ENCODE measurements around the gene REEP1.
A peak's percentile ranks its signal among the peaks of the same experiment; 100 is the strongest.

The REEP1 gene, protein sequence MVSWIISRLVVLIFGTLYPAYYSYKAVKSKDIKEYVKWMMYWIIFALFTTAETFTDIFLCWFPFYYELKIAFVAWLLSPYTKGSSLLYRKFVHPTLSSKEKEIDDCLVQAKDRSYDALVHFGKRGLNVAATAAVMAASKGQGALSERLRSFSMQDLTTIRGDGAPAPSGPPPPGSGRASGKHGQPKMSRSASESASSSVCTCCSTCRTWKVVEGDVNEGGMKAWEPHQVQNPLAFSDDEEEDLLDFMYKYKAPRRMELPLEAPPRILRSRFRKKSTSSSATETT

DNA sequence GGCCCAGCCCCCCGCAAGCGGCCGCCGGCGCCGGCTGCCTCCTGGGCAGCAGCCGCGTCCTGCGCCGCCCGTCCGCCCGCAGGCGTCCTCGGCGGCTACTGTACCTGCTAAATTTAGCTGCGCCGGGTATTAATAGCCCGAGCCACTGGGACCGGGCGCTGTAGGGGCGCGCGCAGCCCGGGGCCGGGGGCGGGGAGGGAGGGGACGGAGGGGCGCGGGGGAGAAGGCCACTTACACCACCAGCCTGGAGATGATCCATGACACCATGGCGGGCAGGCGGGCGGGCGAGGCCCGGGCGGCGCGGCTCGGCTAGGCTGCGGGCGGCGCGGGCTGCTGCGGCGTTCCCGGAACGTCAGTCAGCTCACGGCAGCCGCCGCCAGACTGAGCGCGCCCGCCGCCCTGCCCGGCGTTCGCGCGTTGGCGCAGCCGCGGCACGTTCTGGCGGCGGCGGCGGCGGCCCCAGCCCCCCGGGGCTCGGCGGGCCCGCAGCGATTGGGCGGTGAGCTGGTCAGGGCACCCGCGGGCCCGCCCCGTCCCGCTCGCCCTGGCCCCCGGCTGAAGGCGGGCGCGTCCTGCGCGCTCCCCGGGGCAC lies at the start of gene REEP1:
Gene REEP1, minus strand, starts transcription at position 383 of the 592 bp plus-strand sequence. Its CDS starts 116 bp downstream, at position 267.
- H3K9me3 Mint-ChIP-seq = peaks cover 10% of the 10 kb centered on the region
- H3K36me3 Mint-ChIP-seq (ENCODE audit: low read depth) = peaks cover 9% of the 10 kb centered on the region
- peaks cover 60% of the 10 kb centered on the region for H3K27me3 Mint-ChIP-seq
- H3K4me3 Mint-ChIP-seq = peak within 1 kb of the TSS; percentile 76
- H3K27ac Mint-ChIP-seq = no peak within 1 kb of the TSS
- H3K4me1 Mint-ChIP-seq (ENCODE audit: low read depth) = peaks cover 15% of the 10 kb centered on the region

DNA sequence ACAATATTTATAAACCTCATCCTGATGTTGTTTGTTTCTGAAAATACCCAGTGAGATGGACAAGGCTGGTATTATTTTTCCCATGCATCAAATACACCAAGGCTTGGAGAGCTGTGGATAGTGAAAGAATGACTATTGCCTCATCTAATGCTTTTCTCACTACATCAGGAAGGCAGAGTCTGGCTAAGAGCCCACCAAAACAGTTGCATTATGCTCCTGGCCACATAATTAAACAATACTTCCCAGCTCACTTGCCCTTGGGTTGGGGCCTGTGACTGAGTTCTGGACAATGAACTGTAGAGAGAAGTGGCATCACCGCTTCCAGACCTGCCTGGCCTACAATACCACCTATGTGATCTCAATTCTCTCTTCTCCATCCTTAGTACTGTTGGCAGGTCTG lies 46.4 kb upstream of the REEP1 start:
- Mint-ChIP-seq H3K4me3 (no peak overlapping the region), H3K27me3 (no peaks in the 10 kb centered on the region), H3K36me3 (ENCODE audit: low read depth) (no peaks in the 10 kb centered on the region), H3K27ac (no peak overlapping the region), H3K4me1 (ENCODE audit: low read depth) (no peaks in the 10 kb centered on the region), H3K9me3 (no peaks in the 10 kb centered on the region)

DNA sequence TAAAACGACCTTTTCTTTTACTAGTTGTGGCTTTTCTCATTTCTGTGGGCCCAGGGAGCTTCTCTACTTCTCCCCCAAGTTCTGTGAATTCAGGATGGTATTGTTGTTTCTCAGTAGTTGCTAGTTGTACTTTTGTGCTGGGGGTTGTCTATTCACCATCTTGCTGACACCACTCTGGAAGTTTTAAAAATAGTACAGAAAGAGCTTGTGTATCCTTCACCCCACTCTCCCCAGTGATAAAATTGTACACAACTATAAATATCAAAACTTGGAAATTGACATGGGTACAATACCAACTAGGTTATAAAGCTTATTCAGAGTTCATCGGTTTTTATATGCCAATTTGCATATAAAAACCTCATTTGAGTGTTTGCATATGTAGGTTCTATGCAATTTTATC lies 45.3 kb upstream of the REEP1 start:
- Mint-ChIP-seq H3K27ac (no peak overlapping the region), H3K9me3 (no peaks in the 10 kb centered on the region), H3K27me3 (no peaks in the 10 kb centered on the region), H3K4me1 (ENCODE audit: low read depth) (no peaks in the 10 kb centered on the region), H3K36me3 (ENCODE audit: low read depth) (no peaks in the 10 kb centered on the region), H3K4me3 (no peak overlapping the region)

DNA sequence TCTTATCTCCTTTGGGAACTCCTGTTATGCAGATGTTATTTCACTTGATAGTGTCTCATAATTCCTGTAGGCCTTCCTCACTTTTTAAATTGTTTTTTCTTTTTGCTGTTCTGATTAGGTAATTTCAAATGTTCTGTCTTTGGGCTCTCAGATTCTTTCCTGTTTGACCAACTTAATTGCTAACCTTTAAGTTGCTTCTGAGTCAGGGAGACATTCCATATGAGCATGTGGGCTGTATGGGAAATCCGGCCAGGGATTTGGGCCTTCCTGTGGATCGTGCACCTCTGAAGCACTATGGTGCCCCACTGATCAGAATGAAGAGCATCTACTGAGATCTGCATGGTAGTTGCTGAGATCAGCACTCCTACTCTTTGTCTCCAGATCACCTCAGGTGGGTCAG lies 44.7 kb upstream of the REEP1 start:
- Mint-ChIP-seq H3K4me1 (ENCODE audit: low read depth) (no peaks in the 10 kb centered on the region), H3K36me3 (ENCODE audit: low read depth) (no peaks in the 10 kb centered on the region), H3K4me3 (no peak overlapping the region), H3K27ac (no peak overlapping the region), H3K27me3 (no peaks in the 10 kb centered on the region), H3K9me3 (no peaks in the 10 kb centered on the region)

DNA sequence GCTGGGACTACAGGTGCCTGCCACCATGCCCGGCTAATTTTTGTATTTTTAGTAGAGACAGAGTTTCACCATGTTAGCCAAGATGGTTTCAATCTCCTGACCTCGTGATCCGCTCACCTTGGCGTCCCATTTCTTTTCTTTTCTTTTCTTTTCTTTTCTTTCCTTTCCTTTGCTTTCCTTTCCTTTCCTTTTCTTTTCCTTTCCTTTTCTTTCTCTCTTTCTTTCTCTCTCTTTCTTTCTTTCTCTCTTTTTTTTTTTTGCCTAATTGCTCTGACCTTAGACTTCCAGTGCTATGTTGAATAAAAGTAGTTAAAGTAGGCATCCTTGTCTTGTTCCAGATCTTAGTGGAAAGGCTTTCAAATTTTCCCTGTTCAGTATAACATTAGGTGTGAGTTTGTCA lies 41.0 kb upstream of the REEP1 start:
- no peak overlapping the region for H3K4me3 Mint-ChIP-seq
- H3K27ac Mint-ChIP-seq = no peak overlapping the region
- no peaks in the 10 kb centered on the region for H3K36me3 Mint-ChIP-seq (ENCODE audit: low read depth)
- H3K27me3 Mint-ChIP-seq = no peaks in the 10 kb centered on the region
- H3K4me1 Mint-ChIP-seq (ENCODE audit: low read depth) = no peaks in the 10 kb centered on the region
- no peaks in the 10 kb centered on the region for H3K9me3 Mint-ChIP-seq

DNA sequence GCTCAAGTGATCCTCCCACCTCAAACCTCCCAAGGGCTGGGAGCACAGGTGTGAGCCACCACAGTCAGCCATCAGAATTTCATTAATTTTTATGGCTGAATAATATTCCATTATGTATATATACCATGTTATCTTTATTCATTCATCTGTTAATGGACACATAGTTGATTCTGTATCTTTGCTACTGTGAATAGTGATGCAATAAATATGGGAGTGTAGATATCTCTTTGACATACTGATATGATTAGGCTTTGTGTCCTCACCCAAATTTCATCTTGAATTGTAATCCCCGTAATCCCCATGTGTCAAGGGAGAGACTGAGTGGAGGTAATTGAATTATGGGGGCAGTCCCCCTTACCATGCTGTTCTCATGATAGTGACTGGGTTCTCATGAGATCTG lies 38.2 kb upstream of the REEP1 start:
- Mint-ChIP-seq H3K9me3 (no peaks in the 10 kb centered on the region), H3K4me3 (no peak overlapping the region), H3K4me1 (ENCODE audit: low read depth) (peaks cover 16% of the 10 kb centered on the region), H3K27ac (no peak overlapping the region), H3K27me3 (no peaks in the 10 kb centered on the region), H3K36me3 (ENCODE audit: low read depth) (no peaks in the 10 kb centered on the region)

DNA sequence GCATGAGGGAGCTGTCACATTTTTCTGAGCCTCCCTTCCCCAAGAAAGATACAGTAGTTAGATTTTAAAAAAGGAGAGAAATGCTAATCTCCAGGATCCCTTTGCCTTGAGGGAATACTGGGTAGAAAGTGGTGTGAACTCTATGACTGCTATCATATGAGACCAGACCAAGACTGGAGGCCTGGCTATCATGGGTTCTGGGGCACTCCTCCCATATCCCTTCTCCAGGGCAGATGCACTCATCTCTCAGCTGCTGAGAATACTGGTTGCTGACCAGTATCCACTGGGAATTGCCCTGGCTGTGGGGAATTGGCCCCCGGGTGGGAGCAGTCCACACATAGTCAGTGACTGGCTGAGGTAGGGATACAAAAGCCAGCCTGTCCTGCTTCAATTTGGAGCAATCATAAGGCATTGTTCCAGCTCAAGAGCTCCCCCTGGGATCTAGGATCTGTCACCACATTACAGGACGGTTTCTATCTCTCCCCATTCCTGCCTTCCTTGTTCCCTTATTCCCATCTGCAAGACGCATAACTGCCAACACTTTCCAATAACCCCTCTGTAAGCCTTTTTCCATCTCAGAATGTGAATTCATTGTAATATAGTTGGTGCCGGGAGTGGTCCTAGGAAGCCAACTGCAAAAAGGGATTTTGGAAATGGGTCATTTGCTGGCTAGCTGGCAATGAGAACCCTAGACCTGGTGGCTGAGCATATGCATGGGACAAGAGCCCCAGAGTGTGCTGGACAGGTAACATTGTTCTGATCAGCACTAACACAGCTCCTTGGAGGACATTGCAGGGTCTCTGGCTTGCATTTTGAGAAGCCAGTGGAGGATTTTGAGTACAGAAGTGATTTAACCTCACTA lies 35.4 kb upstream of the REEP1 start:
- Mint-ChIP-seq H3K9me3 (peaks cover 7% of the 10 kb centered on the region), H3K27me3 (no peaks in the 10 kb centered on the region), H3K36me3 (ENCODE audit: low read depth) (no peaks in the 10 kb centered on the region), H3K4me3 (no peak overlapping the region), H3K4me1 (ENCODE audit: low read depth) (peaks cover 30% of the 10 kb centered on the region), H3K27ac (no peak overlapping the region)

DNA sequence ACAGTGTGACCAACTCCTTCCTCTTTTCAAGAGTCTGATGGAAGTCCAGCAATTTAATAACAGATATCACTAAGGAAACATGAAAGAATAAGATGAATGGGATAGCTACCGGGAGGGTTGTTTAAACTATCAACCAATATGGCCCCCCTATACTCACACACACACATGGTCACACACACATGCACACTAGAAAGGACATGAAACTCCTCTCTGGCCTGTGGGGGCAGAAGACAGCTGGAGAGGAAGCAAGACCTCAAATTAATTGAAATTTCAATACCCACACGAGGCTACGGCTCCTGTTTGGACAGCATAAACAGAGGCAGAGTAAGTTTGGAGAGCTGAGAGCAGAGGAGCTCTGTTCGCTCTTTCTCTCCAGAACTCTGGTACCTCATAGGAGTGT lies 34.7 kb upstream of the REEP1 start:
- no peaks in the 10 kb centered on the region for H3K27me3 Mint-ChIP-seq
- peaks cover 32% of the 10 kb centered on the region for H3K4me1 Mint-ChIP-seq (ENCODE audit: low read depth)
- peaks cover 7% of the 10 kb centered on the region for H3K9me3 Mint-ChIP-seq
- H3K4me3 Mint-ChIP-seq = no peak overlapping the region
- H3K27ac Mint-ChIP-seq = no peak overlapping the region
- H3K36me3 Mint-ChIP-seq (ENCODE audit: low read depth) = no peaks in the 10 kb centered on the region

DNA sequence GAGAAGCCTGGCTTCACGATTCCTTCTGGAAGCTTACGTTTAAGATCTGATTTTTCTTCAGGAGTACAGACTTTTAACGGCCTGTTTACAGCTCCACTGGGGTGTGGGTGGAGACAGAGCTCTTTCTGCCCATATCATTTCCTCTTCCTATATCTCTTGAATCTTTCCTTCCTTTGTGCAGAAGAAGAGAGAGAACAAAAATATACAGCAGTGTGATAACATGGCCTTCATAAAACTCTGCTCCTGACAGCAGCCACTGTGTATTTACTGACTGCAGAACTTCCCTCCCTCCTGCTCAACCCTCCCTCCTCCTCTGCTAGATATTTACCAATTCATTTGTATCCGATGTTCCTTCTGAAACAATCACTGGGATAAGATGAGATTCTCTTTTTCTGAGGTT lies 34.1 kb upstream of the REEP1 start:
- Mint-ChIP-seq H3K27ac (peak overlapping the region; percentile 34), H3K9me3 (peaks cover 7% of the 10 kb centered on the region), H3K36me3 (ENCODE audit: low read depth) (no peaks in the 10 kb centered on the region), H3K4me1 (ENCODE audit: low read depth) (peaks cover 32% of the 10 kb centered on the region), H3K27me3 (no peaks in the 10 kb centered on the region), H3K4me3 (peak overlapping the region; percentile 28)

DNA sequence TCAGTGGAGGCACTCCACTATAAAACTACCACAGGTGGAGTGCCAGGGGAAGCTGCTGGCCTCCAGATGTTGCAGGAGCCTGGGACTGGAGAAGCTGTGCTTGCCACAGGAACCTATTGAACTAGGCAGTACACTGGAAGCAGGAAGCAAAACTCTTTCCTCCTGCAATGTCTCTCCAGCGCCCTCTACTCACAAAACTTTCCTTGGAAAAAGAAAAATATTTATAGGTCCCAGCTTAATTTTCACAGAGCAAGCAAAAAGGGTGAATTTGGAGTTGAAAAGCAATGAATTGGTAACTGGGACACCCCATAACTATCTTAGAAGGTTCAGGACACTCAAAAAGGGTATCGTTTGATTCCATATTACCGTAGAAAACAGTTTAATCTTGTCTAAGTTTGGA lies 33.2 kb upstream of the REEP1 start:
- no peaks in the 10 kb centered on the region for H3K36me3 Mint-ChIP-seq (ENCODE audit: low read depth)
- H3K4me3 Mint-ChIP-seq = no peak overlapping the region
- H3K27ac Mint-ChIP-seq = no peak overlapping the region
- H3K9me3 Mint-ChIP-seq = peaks cover 7% of the 10 kb centered on the region
- H3K4me1 Mint-ChIP-seq (ENCODE audit: low read depth) = peaks cover 32% of the 10 kb centered on the region
- no peaks in the 10 kb centered on the region for H3K27me3 Mint-ChIP-seq

DNA sequence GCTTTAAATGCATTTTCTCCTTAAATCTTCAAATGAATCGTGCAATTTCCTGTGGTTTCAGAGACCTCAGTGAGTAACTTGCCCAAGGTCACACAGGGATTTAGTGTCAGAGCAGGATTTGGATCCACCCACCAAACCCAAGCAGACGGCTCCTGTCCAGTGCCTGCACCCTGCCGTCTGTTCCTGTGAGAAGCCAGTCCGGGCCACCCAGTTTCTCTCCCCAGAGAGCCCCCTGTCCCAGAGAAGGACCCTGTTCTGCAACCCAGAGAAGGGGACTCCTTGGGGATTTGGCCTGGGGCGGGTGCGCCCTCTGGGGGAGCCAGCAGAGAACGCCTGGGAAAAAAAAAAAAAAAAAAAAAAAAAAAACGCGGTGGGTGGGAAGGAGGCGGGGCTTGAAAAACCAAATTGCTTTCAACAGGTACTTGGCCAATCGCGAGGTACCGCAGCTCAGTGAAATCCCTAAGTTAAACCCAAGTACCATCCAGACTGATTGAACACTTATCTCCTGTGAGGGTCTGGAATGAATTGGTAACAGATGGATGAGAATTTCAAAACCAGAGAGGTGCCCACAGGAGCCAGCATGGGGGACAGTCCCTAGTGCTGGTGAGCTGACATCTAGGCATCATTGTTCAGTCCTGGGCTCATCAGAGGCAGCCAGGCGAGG lies 30.9 kb upstream of the REEP1 start:
- Mint-ChIP-seq H3K27me3 (no peaks in the 10 kb centered on the region), H3K36me3 (ENCODE audit: low read depth) (no peaks in the 10 kb centered on the region), H3K4me3 (peak overlapping the region; percentile 40), H3K27ac (peak overlapping the region; percentile 27), H3K9me3 (peaks cover 7% of the 10 kb centered on the region), H3K4me1 (ENCODE audit: low read depth) (peaks cover 32% of the 10 kb centered on the region)

DNA sequence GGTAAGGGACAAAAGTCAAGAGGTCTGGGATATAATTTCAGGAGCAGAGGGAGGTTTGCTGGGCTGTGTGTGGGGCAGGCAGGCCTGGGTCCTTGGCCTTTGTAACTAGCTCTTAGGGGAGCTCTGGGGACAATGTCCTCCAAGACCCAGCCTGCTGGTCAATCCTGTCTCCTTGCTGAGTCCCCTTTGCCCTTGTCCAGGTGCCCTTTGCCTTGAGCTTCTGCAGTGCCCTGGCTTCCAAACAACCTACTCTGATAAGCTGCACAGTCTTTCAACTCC lies 30.0 kb upstream of the REEP1 start:
- Mint-ChIP-seq H3K4me1 (ENCODE audit: low read depth) (peaks cover 29% of the 10 kb centered on the region), H3K36me3 (ENCODE audit: low read depth) (no peaks in the 10 kb centered on the region), H3K4me3 (no peak overlapping the region), H3K27me3 (no peaks in the 10 kb centered on the region), H3K27ac (no peak overlapping the region), H3K9me3 (peaks cover 7% of the 10 kb centered on the region)

DNA sequence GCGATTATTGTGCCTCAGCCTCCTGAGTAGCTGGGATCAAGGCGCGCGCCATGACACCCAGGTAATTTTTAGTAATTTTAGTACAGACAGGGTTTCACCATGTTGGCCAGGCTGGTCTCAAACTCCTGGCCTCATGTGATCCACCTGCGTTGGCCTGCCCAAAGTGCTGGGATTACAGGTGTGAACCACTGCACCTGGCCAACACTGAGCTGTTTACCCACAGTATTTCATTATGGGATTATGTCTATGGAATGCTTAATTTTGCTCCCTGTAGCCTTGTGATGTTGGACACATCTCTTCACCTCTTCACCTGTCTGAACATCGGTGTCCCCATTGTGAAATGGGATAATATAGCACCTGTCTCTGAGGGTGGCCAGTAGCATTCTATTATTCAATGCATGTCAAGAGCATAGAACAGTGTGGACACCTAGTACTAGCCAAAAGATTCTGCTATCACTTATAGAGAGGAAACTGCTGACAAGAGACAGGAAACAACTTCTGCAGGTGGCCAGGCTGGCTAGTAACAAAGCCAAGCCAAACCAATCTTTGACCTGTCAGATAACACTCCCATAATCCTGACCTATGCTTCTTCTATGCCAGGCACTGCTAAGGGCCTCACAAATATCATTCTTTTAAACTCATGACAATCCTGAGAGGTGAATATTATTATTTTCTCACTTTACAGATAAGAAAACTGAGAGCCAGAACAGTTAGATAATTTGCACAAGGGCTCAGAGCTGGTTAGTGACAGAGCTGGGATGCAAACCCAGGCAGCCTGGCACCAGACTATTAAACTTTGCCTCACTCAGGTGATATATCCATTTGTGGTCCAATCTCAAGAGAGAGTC lies 29.4 kb upstream of the REEP1 start:
- Mint-ChIP-seq H3K9me3 (peaks cover 7% of the 10 kb centered on the region), H3K27me3 (no peaks in the 10 kb centered on the region), H3K4me3 (no peak overlapping the region), H3K4me1 (ENCODE audit: low read depth) (peaks cover 23% of the 10 kb centered on the region), H3K36me3 (ENCODE audit: low read depth) (no peaks in the 10 kb centered on the region), H3K27ac (no peak overlapping the region)

DNA sequence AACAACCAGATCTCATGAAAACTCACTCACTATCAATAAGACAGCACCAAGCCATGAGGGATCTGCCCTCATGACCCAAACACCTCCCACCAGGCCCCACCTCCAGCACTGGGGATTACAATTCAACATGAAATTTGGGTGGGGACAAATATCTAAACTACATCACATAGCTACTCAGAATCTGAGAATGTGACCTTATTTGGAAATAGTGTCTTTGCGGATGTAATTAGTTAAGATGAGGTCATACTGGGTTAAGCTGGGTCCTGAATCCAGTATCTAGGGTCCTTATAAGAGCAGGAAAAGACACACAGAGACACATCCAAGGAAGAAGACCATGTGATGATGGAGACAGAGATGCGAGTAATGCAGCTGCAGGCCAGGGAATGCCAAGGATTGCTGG lies 27.5 kb upstream of the REEP1 start:
- Mint-ChIP-seq H3K27ac (no peak overlapping the region), H3K4me3 (no peak overlapping the region), H3K36me3 (ENCODE audit: low read depth) (no peaks in the 10 kb centered on the region), H3K4me1 (ENCODE audit: low read depth) (peaks cover 16% of the 10 kb centered on the region), H3K27me3 (no peaks in the 10 kb centered on the region), H3K9me3 (peaks cover 3% of the 10 kb centered on the region)
